ENCODE measurements around the gene DNAJC5G.

The DNAJC5G gene

GRCh38 chr2:27288610-27289009, 13.4 kb downstream of the DNAJC5G start:
- DNase-seq (ENCODE audit: low read depth): no peak
- TF ChIP-seq, protein P1, sequence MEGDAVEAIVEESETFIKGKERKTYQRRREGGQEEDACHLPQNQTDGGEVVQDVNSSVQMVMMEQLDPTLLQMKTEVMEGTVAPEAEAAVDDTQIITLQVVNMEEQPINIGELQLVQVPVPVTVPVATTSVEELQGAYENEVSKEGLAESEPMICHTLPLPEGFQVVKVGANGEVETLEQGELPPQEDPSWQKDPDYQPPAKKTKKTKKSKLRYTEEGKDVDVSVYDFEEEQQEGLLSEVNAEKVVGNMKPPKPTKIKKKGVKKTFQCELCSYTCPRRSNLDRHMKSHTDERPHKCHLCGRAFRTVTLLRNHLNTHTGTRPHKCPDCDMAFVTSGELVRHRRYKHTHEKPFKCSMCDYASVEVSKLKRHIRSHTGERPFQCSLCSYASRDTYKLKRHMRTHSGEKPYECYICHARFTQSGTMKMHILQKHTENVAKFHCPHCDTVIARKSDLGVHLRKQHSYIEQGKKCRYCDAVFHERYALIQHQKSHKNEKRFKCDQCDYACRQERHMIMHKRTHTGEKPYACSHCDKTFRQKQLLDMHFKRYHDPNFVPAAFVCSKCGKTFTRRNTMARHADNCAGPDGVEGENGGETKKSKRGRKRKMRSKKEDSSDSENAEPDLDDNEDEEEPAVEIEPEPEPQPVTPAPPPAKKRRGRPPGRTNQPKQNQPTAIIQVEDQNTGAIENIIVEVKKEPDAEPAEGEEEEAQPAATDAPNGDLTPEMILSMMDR (IDR thresholded peaks at IDR 0.05; ENCODE audit: insufficient read depth, low read depth, low read length, missing control alignments): no peak
- H3K4me3 ChIP-seq (ENCODE audit: low read depth, low read length): no peak overlapping the region

DNA sequence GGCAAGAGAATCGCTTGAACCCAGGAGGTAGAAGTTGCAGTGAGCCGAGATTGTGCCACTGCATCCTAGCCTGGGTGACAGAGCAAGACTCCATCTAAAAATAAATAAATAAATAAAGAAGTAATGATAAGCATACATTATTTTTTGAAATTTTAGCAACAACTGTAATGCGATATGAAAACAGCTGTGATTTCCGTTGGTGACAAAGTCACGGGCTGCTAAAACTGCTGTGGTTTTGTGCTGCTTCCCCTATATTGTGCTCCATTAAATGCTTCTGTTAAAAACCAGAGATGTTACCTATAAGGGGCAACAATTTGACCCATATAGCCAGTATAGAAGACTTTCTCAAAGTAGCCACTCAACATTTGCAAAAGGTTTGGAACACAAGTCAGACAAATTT, 15.3 kb downstream of the DNAJC5G start:
- H3K4me3 ChIP-seq (ENCODE audit: low read depth, low read length): no peak overlapping the region
- TF ChIP-seq, protein P1 (IDR thresholded peaks at IDR 0.05; ENCODE audit: insufficient read depth, low read depth, low read length, missing control alignments): no peak
- DNase-seq (ENCODE audit: low read depth): no peak

GRCh38 chr2:27291865-27292264, 16.6 kb downstream of the DNAJC5G start:
- TF ChIP-seq, protein P1 (IDR thresholded peaks at IDR 0.05; ENCODE audit: insufficient read depth, low read depth, low read length, missing control alignments): no peak
- DNase-seq (ENCODE audit: low read depth): no peak
- H3K4me3 ChIP-seq (ENCODE audit: low read depth, low read length): no peak overlapping the region

DNA sequence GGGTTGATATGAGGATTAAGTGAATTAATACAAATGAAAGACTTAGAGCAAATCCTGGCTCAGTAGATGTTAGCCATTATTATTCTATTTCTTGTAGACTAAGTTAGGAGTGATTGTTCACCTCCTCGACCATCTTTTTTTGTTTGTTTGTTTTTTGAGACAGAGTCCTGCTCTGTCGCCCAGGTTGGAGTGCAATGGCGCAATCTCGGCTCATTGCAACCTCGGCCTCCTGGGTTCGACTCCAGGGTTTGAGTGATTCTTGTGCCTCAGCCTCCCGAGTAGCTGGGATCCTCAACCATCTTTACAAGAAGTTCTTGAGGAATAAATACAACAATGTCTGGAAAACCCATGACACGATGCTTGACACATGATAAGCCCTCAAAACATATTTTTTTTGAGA, 19.7 kb downstream of the DNAJC5G start:
- TF ChIP-seq, protein P1 (IDR thresholded peaks at IDR 0.05; ENCODE audit: insufficient read depth, low read depth, low read length, missing control alignments): no peak
- no peak for DNase-seq (ENCODE audit: low read depth)
- H3K4me3 ChIP-seq (ENCODE audit: low read depth, low read length): no peak overlapping the region

GRCh38 chr2:27296481-27296880, 21.2 kb downstream of the DNAJC5G start:
- no peak overlapping the region for H3K4me3 ChIP-seq (ENCODE audit: low read depth, low read length)
- TF ChIP-seq, protein P1 (IDR thresholded peaks at IDR 0.05; ENCODE audit: insufficient read depth, low read depth, low read length, missing control alignments): no peak
- no peak for DNase-seq (ENCODE audit: low read depth)

- no peak for DNase-seq (ENCODE audit: low read depth)
Observed at GRCh38 chr2:27297195-27297594, 22.0 kb downstream of the DNAJC5G start.

More at GRCh38 chr2:27297195-27297594, 22.0 kb downstream of the DNAJC5G start:
- TF ChIP-seq, protein P1 (IDR thresholded peaks at IDR 0.05; ENCODE audit: insufficient read depth, low read depth, low read length, missing control alignments): no peak
- no peak overlapping the region for H3K4me3 ChIP-seq (ENCODE audit: low read depth, low read length)

Measured in GM12865 (cell line).